Thoracic aorta (tissue), 2 donors: ENCODE results near the gene FAM13A. TPM values are rescaled to one million over a fixed set of nuclear protein-coding genes. Genes with fewer than 3 reads are reported as not detected.

ENCODE experiments used
- ATAC-seq: fragments of 150-250 bp; one replicate; pipeline ENCODE4 v1.8.0; 2017; ENCODE audit warnings: low read depth; ENCODE audit not compliant: insufficient number of reproducible peaks, low FRiP score
- DNase-seq: peaks from one replicate; pipeline ENCODE4 v3.0.0-alpha.2; 2020; ENCODE audit warnings: low spot score
- H3K27ac ChIP-seq, 2 donors: fragments of 200-600 bp; sonication (generic); 1 replicate in 1 of 2; 2 replicates in 1 of 2; pipeline ENCODE4 v1.5.1; 2016; ENCODE audit warnings: mild to moderate bottlenecking in 2 of 2, moderate library complexity in 2 of 2
- H3K27me3 ChIP-seq: fragments of 200-600 bp; sonication (generic); replicated peaks from 2 replicates; pipeline ENCODE4 v1.6.0; 2016; ENCODE audit warnings: mild to moderate bottlenecking; ENCODE audit not compliant: insufficient read depth
- H3K36me3 ChIP-seq: fragments of 200-600 bp; sonication (generic); one replicate; pipeline ENCODE4 v1.5.1; 2016
- H3K4me1 ChIP-seq, 2 donors: fragments of 200-600 bp; sonication (generic); 1 replicate in 1 of 2; 2 replicates in 1 of 2; pipeline versions ENCODE4 v1.5.1 to v1.6.0; 2016; ENCODE audit warnings: low read depth in 2 of 2, mild to moderate bottlenecking in 1 of 2; ENCODE audit not compliant: control insufficient read depth in 1 of 2
- H3K4me3 ChIP-seq: fragments of 200-600 bp; sonication (generic); 2 replicates; pipeline ENCODE4 v1.5.1; 2016; ENCODE audit warnings: mild to moderate bottlenecking
- H3K9me3 ChIP-seq: fragments of 200-600 bp; sonication (generic); 2 replicates; pipeline ENCODE4 v1.5.1; 2016
- total RNA-seq, 2 donors: library from RNA; depleted of rRNA; stranded (reverse); fragments of >200 nt; gene quantifications; one replicate each; pipeline versions ENCODE4 v1.1.0 to v1.2.3, GENCODE V29; 2016
- TF ChIP-seq, protein P1 (sequence below): fragments of 200-600 bp; sonication (generic); IDR thresholded peaks from one replicate; pipeline ENCODE4 v1.5.1; 2019; ENCODE audit warnings: antibody characterized with exemption

The FAM13A gene
- total RNA-seq, 2 donors from 2014 or later: 27.3 to 32.5 TPM

DNA sequence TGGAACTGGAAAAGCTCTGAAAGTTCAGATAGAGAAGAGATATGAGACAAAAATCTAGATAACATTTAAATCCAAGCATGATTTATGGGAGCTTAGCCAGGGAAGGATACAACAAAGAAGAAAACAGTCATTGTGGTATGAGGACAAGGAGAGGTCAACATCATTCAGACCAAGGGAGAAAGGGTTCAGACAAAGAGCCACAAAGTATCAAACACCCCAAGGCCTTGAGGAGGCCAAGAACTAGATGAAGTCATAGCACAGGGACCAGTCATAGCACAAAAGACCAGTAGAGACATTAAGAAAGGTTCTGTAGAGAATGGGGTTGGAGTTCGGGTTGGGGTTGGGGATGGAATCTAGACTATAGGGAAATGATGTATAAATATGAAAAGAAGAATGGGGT lies 282.0 kb downstream of the FAM13A start:
- H3K27me3 ChIP-seq: no peaks in the 10 kb centered on the region
- no peaks in the 10 kb centered on the region for H3K9me3 ChIP-seq
- no peak overlapping the region for H3K4me3 ChIP-seq
- no peak for ATAC-seq
- TF ChIP-seq, protein P1, sequence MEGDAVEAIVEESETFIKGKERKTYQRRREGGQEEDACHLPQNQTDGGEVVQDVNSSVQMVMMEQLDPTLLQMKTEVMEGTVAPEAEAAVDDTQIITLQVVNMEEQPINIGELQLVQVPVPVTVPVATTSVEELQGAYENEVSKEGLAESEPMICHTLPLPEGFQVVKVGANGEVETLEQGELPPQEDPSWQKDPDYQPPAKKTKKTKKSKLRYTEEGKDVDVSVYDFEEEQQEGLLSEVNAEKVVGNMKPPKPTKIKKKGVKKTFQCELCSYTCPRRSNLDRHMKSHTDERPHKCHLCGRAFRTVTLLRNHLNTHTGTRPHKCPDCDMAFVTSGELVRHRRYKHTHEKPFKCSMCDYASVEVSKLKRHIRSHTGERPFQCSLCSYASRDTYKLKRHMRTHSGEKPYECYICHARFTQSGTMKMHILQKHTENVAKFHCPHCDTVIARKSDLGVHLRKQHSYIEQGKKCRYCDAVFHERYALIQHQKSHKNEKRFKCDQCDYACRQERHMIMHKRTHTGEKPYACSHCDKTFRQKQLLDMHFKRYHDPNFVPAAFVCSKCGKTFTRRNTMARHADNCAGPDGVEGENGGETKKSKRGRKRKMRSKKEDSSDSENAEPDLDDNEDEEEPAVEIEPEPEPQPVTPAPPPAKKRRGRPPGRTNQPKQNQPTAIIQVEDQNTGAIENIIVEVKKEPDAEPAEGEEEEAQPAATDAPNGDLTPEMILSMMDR: no peak
- H3K36me3 ChIP-seq: peaks cover 8% of the 10 kb centered on the region
- no peak for DNase-seq
- no peaks in the 10 kb centered on the region for H3K4me1 ChIP-seq
- no peak overlapping the region for H3K27ac ChIP-seq

DNA sequence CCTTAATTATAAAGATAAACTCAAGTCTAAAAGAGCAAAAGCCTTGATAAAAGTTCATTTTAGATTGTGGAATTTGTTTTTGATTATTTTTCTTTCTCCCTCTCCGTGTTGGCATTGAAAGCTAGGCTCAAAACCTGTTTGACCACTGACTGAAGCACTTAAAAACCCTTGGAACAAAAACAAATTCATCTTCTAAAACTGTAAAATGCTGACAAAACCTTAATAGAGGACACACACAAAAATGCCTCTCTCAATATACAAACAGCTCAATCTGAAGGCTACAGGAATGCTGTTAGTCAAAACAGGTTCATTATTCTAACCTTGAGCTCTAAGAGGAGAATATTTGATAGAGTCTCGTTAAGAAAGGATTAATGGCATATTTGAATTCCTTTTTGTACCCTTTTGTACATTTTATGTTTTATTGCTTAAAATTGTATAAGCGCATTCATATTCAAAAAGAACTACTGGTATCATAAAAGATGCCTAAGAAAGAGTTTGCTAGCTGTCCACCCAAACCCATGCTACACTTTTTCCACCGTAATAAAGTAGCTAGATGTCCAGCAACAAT lies 285.0 kb downstream of the FAM13A start:
- TF ChIP-seq, protein P1: no peak
- Histone ChIP-seq H3K4me1 (no peaks in the 10 kb centered on the region), H3K27ac (no peak overlapping the region), H3K4me3 (no peak overlapping the region), H3K27me3 (no peaks in the 10 kb centered on the region), H3K36me3 (peaks cover 8% of the 10 kb centered on the region), H3K9me3 (no peaks in the 10 kb centered on the region)
- DNase-seq (no peak), ATAC-seq (no peak)

DNA sequence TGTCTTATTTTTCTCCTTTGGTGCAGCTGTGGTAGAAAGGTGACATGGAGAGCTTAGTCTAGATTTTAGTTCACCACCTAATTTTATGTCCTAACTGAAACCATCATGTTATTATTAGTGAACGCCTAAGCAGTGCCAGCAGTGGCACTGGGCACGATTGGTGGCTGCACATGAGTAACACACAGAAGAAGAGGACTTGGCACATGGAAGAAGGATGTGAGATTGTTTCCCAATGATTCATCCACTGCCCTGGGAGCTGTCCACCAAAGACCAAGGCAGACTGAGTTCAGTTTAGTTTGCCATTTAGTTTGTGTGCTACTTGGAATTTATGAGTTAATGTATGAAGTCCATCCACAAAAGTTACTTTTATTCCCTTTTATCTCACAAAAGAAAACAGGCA lies 291.3 kb downstream of the FAM13A start:
- no peaks in the 10 kb centered on the region for H3K27me3 ChIP-seq
- peaks cover 5% of the 10 kb centered on the region for H3K36me3 ChIP-seq
- ATAC-seq (no peak), DNase-seq (peak; percentile 8)
- H3K4me3 ChIP-seq: no peak overlapping the region
- peaks cover 5 to 8% of the 10 kb centered on the region in 2 donors for H3K4me1 ChIP-seq
- no peaks in the 10 kb centered on the region for H3K9me3 ChIP-seq
- TF ChIP-seq, protein P1: no peak
- peak overlapping the region in 1 of 2 donors; percentile 36 for H3K27ac ChIP-seq

DNA sequence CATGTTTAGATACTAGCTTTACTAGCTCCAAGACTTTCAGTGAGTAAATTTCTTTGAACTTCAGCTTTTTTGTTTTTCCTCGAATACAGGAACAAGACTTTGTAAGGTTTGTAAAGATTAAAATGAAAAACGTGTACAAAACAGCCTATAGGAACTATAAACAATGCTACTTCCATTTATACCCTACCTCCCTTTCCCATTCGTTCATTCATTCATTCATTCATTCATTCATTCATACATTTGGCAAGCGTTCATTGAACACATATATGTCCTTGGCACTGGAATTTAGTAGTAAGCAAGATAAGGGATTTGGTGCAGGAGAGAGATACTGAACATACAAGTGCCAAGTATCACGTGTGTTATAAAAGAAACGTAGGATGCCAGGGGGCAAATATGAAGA lies 293.9 kb downstream of the FAM13A start:
- H3K4me3 ChIP-seq: no peak overlapping the region
- H3K27me3 ChIP-seq: no peaks in the 10 kb centered on the region
- H3K36me3 ChIP-seq: peaks cover 5% of the 10 kb centered on the region
- H3K27ac ChIP-seq: no peak overlapping the region
- TF ChIP-seq, protein P1: no peak
- peaks cover 5 to 8% of the 10 kb centered on the region in 2 donors for H3K4me1 ChIP-seq
- ATAC-seq (no peak), DNase-seq (no peak)
- H3K9me3 ChIP-seq: no peaks in the 10 kb centered on the region

DNA sequence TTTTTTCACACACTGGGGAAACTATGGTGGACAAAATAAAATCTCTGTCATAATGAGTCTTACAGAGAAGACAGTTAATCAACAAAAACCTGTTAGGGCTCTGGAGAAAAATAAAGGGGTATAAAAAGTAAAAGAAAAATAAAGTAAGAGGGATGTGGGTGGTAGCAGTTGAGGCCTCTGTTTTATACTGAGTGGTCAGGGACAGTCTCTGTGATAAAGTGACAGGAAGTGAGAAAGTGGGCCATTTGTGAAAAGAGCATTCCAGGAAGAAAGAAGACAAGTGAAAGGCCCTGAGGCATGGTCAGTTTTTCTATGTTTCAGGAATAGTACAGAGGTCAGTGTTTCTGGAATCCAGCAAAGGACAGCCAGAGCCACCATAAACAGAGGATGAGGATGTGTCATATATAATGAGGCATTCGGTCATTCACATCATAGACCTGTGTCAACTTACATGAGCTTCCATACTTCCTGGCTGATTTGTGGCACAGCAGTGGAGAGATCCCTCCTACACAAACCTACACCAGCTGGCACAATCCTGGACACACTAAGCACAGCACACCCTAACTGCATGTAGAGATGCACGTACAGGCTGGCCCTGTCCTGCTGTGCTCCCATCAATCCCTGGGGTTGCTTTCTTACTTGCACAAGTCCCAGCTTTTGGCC lies 295.0 kb downstream of the FAM13A start:
- Histone ChIP-seq H3K27ac (no peak overlapping the region), H3K27me3 (no peaks in the 10 kb centered on the region), H3K4me3 (no peak overlapping the region), H3K9me3 (no peaks in the 10 kb centered on the region), H3K4me1 (peaks cover 5 to 15% of the 10 kb centered on the region in 2 donors), H3K36me3 (peaks cover 5% of the 10 kb centered on the region)
- no peak for DNase-seq
- TF ChIP-seq, protein P1: no peak
- ATAC-seq: no peak
